ENCODE results near the gene NOL9. TPM values are rescaled to one million over a fixed set of nuclear protein-coding genes. Genes with fewer than 3 reads are reported as not detected.
A peak's percentile ranks its signal among the peaks of the same experiment; 100 is the strongest.

Gene NOL9
- total RNA-seq, 1 donor from 2014 or later: 49.5 TPM

DNA sequence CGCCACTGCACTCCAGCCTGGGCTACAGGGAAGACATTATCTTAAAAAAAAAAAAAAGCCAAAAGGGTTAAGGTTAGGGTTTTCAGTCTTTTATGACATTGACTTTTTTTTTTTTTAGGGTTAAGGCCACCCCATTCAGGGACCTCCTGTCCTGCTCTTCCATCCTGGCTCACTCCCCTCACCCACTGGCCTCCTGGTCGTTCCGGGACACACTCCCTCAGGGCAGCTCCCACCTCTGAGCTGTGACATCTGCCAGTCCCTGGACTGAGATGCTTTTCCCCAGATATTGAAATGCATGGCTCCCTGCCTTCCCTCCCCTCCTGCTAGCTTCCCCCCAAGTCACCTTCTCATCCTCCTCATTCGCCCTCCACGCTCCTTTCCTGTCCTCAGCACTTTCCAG, 72.5 kb downstream of the NOL9 start:
- peak overlapping the region; percentile 84 for H3K27ac Mint-ChIP-seq
- no peaks in the 10 kb centered on the region for H3K9me3 Mint-ChIP-seq (ENCODE audit: low read depth)
- H3K27me3 Mint-ChIP-seq: no peaks in the 10 kb centered on the region
- H3K4me1 Mint-ChIP-seq (ENCODE audit: low read depth): peaks cover 25% of the 10 kb centered on the region
- no peak for DNase-seq (ENCODE audit: low spot score, unreplicated experiment)
- H3K4me3 Mint-ChIP-seq (ENCODE audit: low read depth): no peak overlapping the region
- H3K36me3 Mint-ChIP-seq (ENCODE audit: insufficient read depth): peaks cover 2% of the 10 kb centered on the region
- TF ChIP-seq CTCF (IDR thresholded peaks at IDR 0.05; ENCODE audit: unreplicated experiment): no peak

DNA sequence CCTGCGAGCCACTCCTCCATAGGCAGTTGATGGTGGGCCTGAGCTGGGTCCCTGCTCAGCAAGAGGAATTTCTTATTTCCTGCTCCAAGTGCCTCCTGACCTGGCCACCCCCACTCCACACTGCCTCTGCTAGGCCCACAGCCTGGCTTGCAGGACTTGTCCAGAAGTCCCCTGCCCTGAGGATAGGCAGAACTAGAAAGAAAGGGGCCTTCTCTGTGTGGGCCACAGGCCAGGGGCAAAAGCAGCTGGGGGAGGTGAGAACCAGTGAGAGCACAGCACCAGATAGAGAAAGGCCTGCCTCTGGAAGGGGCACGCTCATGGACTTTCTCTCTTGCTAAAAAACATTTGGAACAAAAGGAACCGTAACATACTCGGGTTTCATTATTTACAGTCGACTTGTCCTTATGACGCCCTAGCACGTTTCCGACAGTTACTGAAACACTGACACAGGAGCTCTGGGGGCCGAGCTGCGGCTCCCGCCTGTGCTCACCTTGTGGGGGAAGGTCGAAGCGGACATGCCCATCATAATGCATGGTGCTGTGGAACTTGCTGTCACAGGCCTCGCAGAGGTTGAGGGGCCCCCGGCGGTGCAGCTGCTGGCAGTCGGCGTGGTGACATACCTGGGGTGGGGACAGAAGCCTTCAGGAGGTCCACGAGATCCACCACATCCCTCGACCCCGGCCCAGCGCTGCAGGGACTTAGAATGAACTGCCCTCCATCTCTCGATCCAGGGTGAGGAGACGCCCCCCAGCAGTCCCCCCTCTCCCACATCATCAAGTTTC, 77.1 kb downstream of the NOL9 start:
- no peak for TF ChIP-seq CTCF (IDR thresholded peaks at IDR 0.05; ENCODE audit: unreplicated experiment)
- Mint-ChIP-seq H3K27me3 (no peaks in the 10 kb centered on the region), H3K9me3 (ENCODE audit: low read depth) (no peaks in the 10 kb centered on the region), H3K27ac (peak overlapping the region; percentile 98), H3K36me3 (ENCODE audit: insufficient read depth) (peaks cover 7% of the 10 kb centered on the region), H3K4me1 (ENCODE audit: low read depth) (peaks cover 23% of the 10 kb centered on the region), H3K4me3 (ENCODE audit: low read depth) (no peak overlapping the region)
- DNase-seq (ENCODE audit: low spot score, unreplicated experiment): no peak

- H3K27ac Mint-ChIP-seq: peak overlapping the region; percentile 98
- peaks cover 7% of the 10 kb centered on the region for H3K36me3 Mint-ChIP-seq (ENCODE audit: insufficient read depth)
- H3K27me3 Mint-ChIP-seq: no peaks in the 10 kb centered on the region
- peaks cover 23% of the 10 kb centered on the region for H3K4me1 Mint-ChIP-seq (ENCODE audit: low read depth)
- H3K9me3 Mint-ChIP-seq (ENCODE audit: low read depth): no peaks in the 10 kb centered on the region
- peak overlapping the region; percentile 46 for H3K4me3 Mint-ChIP-seq (ENCODE audit: low read depth)
- DNase-seq (ENCODE audit: low spot score, unreplicated experiment): no peak
- TF ChIP-seq CTCF (IDR thresholded peaks at IDR 0.05; ENCODE audit: unreplicated experiment): no peak
Observed at GRCh38 chr1:6476483-6476882, 77.8 kb downstream of the NOL9 start.

DNA sequence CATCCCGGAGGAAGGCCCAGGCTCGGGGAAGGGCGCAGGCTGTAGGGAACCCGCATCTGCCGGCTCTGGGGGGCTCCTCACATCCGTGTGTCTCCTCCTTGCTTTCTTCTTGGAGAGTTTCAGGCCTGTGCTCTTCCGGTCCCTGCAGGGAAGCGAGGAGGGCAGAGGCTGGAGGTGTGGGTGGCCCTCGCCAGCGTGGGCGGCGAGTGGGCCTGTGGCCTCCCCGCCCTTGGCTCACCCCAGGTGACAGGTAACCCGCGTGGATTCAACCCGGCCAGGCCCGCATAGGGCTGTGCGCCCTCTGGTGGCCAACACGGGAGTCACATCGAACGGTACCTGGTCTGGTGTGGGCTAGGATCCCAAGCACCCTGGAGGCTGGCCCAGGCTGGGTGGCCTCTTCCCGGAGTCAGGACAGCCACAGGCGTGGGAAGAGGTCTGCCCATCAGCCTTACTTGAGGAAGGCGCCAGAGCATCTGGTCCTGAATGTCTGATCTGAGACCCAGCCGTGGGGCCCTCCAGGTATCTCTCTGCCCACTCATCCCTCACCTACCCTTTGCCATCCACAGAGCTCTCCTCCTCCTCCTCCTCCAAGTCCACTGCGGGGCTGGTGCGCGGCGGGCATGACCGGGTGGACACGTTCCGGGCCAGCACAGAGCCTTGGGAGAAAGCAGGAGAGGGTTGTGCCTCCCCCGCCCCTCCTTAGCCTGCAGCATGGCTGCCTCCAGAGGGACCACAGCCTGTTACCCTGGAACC, 78.8 kb downstream of the NOL9 start:
- TF ChIP-seq CTCF (IDR thresholded peaks at IDR 0.05; ENCODE audit: unreplicated experiment): peak; percentile 94
- DNase-seq (ENCODE audit: low spot score, unreplicated experiment): peak; percentile 72
- Mint-ChIP-seq H3K36me3 (ENCODE audit: insufficient read depth) (peaks cover 7% of the 10 kb centered on the region), H3K4me1 (ENCODE audit: low read depth) (peaks cover 23% of the 10 kb centered on the region), H3K27me3 (no peaks in the 10 kb centered on the region), H3K27ac (no peak overlapping the region), H3K9me3 (ENCODE audit: low read depth) (no peaks in the 10 kb centered on the region), H3K4me3 (ENCODE audit: low read depth) (no peak overlapping the region)

DNA sequence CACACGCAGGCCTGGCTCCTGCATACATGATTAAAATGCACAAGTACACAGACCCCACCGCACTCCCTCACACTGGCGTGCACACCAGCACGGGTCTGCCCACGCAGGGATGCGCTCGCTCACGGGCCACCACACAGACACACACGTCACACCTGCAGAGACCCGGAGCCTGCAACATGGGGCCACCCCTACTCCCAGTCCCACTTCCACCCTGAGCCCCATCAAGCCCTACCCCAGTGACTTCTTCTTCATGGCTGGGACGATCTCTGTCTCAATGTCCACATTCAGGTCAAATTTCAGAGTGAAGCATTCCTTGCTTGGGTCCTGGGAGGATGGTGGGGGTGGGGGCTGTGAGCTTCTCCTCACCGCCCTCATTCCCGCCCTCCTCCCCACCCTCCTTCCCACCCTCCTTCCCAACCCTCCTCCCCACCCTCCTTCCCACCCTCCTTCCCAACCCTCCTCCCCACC, 79.5 kb downstream of the NOL9 start:
- Mint-ChIP-seq H3K36me3 (ENCODE audit: insufficient read depth) (peaks cover 8% of the 10 kb centered on the region), H3K4me3 (ENCODE audit: low read depth) (no peak overlapping the region), H3K27me3 (no peaks in the 10 kb centered on the region), H3K4me1 (ENCODE audit: low read depth) (peaks cover 23% of the 10 kb centered on the region), H3K9me3 (ENCODE audit: low read depth) (no peaks in the 10 kb centered on the region), H3K27ac (no peak overlapping the region)
- no peak for TF ChIP-seq CTCF (IDR thresholded peaks at IDR 0.05; ENCODE audit: unreplicated experiment)
- DNase-seq (ENCODE audit: low spot score, unreplicated experiment): no peak
